HL-60/S4 treated with phorbol 12-myristate 13-acetate at 8.2 ng/mL for 4 days and 3 days (cell line): ENCODE measurements around the gene MGAT4C.
"Not testable (repeated sequence)": the region's sequence is repeated elsewhere in the genome, so short reads cannot be mapped to it uniquely, and the experiment has no call there.

Experiments
- in situ Hi-C: fragments of 300-500 bp; cut with MboI; formaldehyde crosslinking; loops from 2 replicates; pipeline ENCODE4 v1.15.0; 2022; ENCODE audit warnings: low sequenced_read_pairs

MGAT4C gene

GRCh38 chr12:86256163-86256562 lies at the start of gene MGAT4C:
MGAT4C (minus strand) TSS chr12:86256391.
- in situ Hi-C loops: no loop called here

DNA sequence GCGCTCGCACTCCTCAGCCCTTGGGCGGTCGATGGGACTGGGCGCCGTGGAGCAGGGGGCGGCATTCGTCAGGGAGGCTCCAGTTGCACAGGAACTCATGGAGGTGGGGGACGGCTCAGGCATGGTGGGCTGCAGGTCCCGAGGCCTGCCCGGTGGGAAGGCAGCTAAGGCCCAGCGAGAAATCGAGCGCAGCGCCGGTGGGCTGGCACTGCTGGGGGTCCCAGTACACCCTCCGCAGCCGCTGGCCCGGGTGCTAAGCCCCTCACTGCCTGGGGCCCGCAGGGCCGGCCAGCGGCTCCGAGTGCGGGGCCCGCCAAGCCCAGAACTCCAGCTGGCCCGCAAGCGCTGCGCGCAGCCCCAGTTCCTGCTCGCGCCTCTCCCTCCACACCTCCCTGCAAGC lies 40.2 kb upstream of the MGAT4C start:
- in situ Hi-C loops: not testable (repeated sequence)

DNA sequence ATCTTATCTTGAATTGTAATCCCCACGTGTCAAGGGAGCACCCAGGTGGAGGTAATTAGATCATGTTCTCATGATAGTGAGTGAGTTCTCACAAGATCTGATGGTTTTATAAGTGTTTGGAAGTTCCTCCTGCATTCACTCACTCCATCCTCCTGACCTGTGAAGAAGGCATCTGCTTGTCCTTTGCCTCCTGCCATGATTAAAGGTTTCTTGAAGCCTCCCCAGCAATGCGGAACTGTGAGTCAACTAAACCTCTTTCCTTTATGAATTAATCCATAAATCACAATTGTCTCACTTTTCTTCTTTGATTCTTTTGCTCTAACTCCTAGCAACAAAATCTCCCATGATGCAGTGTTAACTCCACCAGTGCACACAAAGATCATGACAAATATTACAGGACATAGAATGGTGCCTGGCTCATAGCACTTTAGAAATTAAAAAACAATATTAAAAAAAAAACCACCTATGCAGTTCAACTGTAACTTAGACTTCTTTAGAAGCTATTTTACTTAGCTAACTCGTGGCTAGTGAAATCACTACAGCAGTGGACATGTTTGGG lies 37.6 kb upstream of the MGAT4C start:
- in situ Hi-C loops: no loop called here

DNA sequence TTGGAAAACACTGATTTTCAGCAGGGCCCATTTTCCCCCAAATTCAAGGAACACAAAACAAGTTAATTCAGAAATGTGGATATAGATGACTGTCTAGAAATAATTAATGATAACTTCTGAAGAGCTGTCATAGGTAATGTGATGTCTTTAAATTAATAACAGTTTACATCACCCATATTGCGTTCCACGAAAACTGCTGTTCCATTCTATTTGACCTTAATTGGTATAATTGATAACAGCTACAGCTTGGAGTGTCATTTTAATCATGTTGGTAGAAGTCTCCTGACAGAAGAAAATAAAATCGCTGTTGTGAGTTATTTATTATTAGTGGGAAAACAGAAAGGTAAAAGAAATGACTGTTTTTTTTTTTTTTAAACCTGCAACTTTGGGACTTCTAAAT lies 36.3 kb upstream of the MGAT4C start:
- in situ Hi-C loops: no loop called here

GRCh38 chr12:86290615-86291014 lies 34.4 kb upstream of the MGAT4C start:
- in situ Hi-C loops: no loop called here

DNA sequence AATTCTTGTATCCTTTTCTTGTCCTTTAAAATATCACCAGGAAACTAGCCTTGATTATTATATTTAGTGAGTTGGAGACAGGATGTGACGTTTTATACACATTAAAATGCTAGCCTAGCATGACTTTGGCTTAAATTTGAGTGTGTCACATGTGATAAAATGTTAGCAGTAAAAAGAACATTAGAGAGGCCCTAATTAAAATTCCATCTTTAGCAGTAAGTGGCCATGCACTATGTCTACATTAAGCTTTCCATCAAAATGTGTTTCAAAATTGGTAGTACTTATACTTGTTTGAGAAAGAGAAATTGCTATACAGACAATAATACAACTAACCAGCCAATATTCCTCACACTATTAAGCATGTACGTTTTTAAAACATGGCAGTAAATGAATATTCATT lies 29.9 kb upstream of the MGAT4C start:
- in situ Hi-C loops: no loop called here

- in situ Hi-C loops: no loop called here
Observed at GRCh38 chr12:86283620-86284019, 27.4 kb upstream of the MGAT4C start.

DNA sequence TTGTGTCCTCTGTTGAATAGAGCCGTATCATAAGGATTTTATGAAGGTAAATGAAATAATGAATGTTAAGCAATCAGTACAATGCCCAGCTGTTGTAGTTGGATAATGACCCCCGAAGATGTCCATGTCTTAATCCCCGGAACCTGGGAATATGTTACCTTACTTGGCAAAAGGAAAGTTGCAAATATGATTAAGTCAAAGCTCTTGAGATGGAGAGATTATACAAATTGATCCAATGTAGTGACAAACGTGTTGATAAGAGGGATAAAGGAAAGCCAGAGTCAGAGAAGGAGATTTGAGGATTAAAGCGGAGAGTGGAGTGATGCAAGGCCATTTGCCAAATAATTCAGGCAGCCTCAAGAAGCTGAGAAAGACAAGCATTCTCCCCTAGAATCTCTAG lies 19.2 kb upstream of the MGAT4C start:
- in situ Hi-C loops: no loop called here

DNA sequence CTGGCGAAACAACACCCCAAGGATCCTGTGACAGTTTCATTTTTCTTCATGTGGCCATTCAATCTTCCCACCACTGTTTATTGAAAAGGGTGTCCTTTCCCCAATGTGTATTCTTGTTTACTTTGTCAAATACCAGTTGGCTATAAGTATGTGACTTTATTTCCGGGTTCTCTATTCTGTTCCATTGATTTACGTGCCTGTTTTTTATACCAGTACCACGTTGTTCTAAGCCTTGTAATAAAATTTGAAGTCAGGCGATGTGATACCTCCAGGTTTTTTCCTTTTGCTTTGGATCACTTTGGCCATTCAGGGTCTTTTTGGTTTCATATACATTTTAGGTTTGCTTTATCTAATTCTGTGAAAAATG lies 9.1 kb upstream of the MGAT4C start:
- in situ Hi-C loops: no loop called here

- in situ Hi-C loops: no loop called here
Observed at GRCh38 chr12:86264451-86265328, 8.5 kb upstream of the MGAT4C start.

DNA sequence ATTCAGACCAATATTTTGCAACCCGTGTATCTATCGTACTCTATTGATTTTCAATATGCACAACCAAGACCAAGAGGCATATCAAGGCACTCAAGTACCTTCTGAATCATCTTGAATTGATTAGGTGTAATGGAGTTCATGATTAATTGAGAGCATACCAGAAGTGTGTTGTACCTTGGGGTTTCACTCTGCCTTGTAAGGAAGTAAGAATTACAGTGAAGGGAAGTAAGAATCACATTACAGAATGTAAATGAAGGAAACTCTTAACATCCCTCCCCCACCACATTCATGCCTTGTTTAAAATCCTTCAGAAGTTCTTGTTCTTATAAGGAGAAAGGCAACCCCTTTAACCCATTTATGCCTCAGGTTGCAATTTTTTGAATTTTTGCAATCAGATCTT lies 5.4 kb upstream of the MGAT4C start:
- in situ Hi-C loops: no loop called here

GRCh38 chr12:86261142-86261541 lies 5.0 kb upstream of the MGAT4C start:
- in situ Hi-C loops: no loop called here

- in situ Hi-C loops: no loop called here
Observed at GRCh38 chr12:86260183-86260582, 4.0 kb upstream of the MGAT4C start.

GRCh38 chr12:86257134-86257533 lies 943 bp upstream of the MGAT4C start:
- in situ Hi-C loops: no loop called here

- in situ Hi-C loops: no loop called here
Observed at GRCh38 chr12:86254399-86255107, 1.6 kb downstream of the MGAT4C start.

GRCh38 chr12:86249851-86250250 lies 6.3 kb downstream of the MGAT4C start:
- in situ Hi-C loops: no loop called here

GRCh38 chr12:86249276-86249675 lies 6.9 kb downstream of the MGAT4C start:
- in situ Hi-C loops: no loop called here

GRCh38 chr12:86247871-86248270 lies 8.3 kb downstream of the MGAT4C start:
- in situ Hi-C loops: no loop called here

- in situ Hi-C loops: no loop called here
Observed at GRCh38 chr12:86241600-86241999, 14.6 kb downstream of the MGAT4C start.

- in situ Hi-C loops: no loop called here
Observed at GRCh38 chr12:86234316-86234855, 21.8 kb downstream of the MGAT4C start.

GRCh38 chr12:86233126-86233525 lies 23.1 kb downstream of the MGAT4C start:
- in situ Hi-C loops: no loop called here
